OCI-LY1 (cell line): ENCODE data around the gene NOD1.
A peak's percentile ranks its signal among the peaks of the same experiment; 100 is the strongest.
"Not testable (repeated sequence)": the region's sequence is repeated elsewhere in the genome, so short reads cannot be mapped to it uniquely, and the experiment has no call there.

ENCODE experiments used
- H2AFZ ChIP-seq: fragments of 200-600 bp; sonication (generic), shearing (Covaris generic); 2 replicates; pipeline ENCODE4 v1.6.0; 2014; ENCODE audit warnings: antibody characterized with exemption, mild to moderate bottlenecking, low read length
- H3F3A ChIP-seq: fragments of 200-600 bp; sonication (generic), shearing (Covaris generic); 2 replicates; pipeline ENCODE4 v1.6.0; 2014; ENCODE audit warnings: mild to moderate bottlenecking, antibody characterized with exemption, low read length, moderate library complexity; ENCODE audit not compliant: insufficient read depth
- H3K27ac ChIP-seq: fragments of 200-600 bp; sonication (generic); 2 replicates; pipeline ENCODE4 v1.5.1; 2014; ENCODE audit warnings: low read length, mixed run types, mild to moderate bottlenecking, low read depth; ENCODE audit not compliant: poor library complexity, severe bottlenecking
- H3K27me3 ChIP-seq: fragments of 200-600 bp; sonication (generic); 2 replicates; pipeline ENCODE4 v1.6.0; 2014; ENCODE audit warnings: antibody characterized with exemption, mild to moderate bottlenecking, low read length, moderate library complexity; ENCODE audit not compliant: insufficient read depth
- H3K36me3 ChIP-seq: fragments of 200-600 bp; sonication (generic); 2 replicates; pipeline ENCODE4 v1.6.1; 2014; ENCODE audit warnings: mild to moderate bottlenecking, antibody characterized with exemption, low read length, moderate library complexity, mixed read lengths; ENCODE audit not compliant: insufficient read depth
- H3K4me1 ChIP-seq: fragments of 200-600 bp; sonication (generic); 2 replicates; pipeline ENCODE4 v1.5.1; 2014; ENCODE audit warnings: mild to moderate bottlenecking, low read length, moderate library complexity; ENCODE audit not compliant: insufficient read depth, severe bottlenecking
- H3K4me2 ChIP-seq: fragments of 200-600 bp; sonication (generic), shearing (Covaris generic); 2 replicates; pipeline ENCODE4 v1.6.1; 2014; ENCODE audit warnings: low read length
- H3K4me3 ChIP-seq: fragments of 200-600 bp; sonication (generic); 2 replicates; pipeline ENCODE4 v1.5.1; 2014; ENCODE audit warnings: low read length, low read depth, mild to moderate bottlenecking, mixed read lengths; ENCODE audit not compliant: poor library complexity, severe bottlenecking
- H3K79me2 ChIP-seq: fragments of 200-600 bp; shearing (Covaris generic); 2 replicates; pipeline ENCODE4 v1.6.1; 2016; ENCODE audit warnings: mixed run types, low read length, mixed read lengths; ENCODE audit not compliant: insufficient read depth
- H3K9ac ChIP-seq: fragments of 200-600 bp; sonication (generic), shearing (Covaris generic); 2 replicates; pipeline ENCODE4 v1.6.1; 2014; ENCODE audit warnings: mild to moderate bottlenecking, low read length, mixed read lengths
- H3K9me2 ChIP-seq: fragments of 200-600 bp; sonication (generic), shearing (Covaris generic); 2 replicates; pipeline ENCODE4 v1.6.1; 2014; ENCODE audit warnings: low read depth, mild to moderate bottlenecking, low read length, mixed read lengths
- H3K9me3 ChIP-seq: fragments of 200-600 bp; shearing (Covaris generic); 2 replicates; pipeline ENCODE4 v1.6.1; 2014; ENCODE audit warnings: low read length, mixed read lengths
- H4K20me1 ChIP-seq: fragments of 200-600 bp; sonication (generic), shearing (Covaris generic); 2 replicates; pipeline ENCODE4 v1.6.0; 2016; ENCODE audit warnings: mild to moderate bottlenecking, low read length; ENCODE audit not compliant: insufficient read depth
- EZH2 ChIP-seq: fragments of 200-600 bp; sonication (generic), shearing (Covaris generic); IDR thresholded peaks from 2 replicates; pipeline ENCODE4 v1.8.0; 2017; ENCODE audit warnings: borderline replicate concordance, mixed run types, mild to moderate bottlenecking, antibody characterized with exemption, low read length, moderate library complexity, mixed read lengths
- TF ChIP-seq, protein P1 (sequence below): fragments of 200-600 bp; sonication (generic), shearing (Covaris generic); IDR thresholded peaks from 2 replicates; pipeline ENCODE4 v1.5.1; 2017; ENCODE audit warnings: mild to moderate bottlenecking, antibody characterized with exemption, low read length, moderate library complexity, mixed read lengths

Gene NOD1

GRCh38 chr7:30478349-30479201, at the start of gene NOD1:
Gene NOD1, minus strand, starts transcription at chr7:30478784. Its CDS starts 21,863 bp downstream, at chr7:30456921.
- Histone ChIP-seq H3K9ac (peak within 1 kb of the TSS; percentile 66), H3K79me2 (no peaks in the 10 kb centered on the region), H3F3A (no peaks in the 10 kb centered on the region), H3K4me2 (peak within 1 kb of the TSS; percentile 73), H3K9me2 (no peaks in the 10 kb centered on the region), H2AFZ (peak within 1 kb of the TSS; percentile 9; the same call in 1 of the 2 replicates), H3K4me1 (peaks cover 28% of the 10 kb centered on the region), H3K4me3 (peak within 1 kb of the TSS; percentile 67), H4K20me1 (no peaks in the 10 kb centered on the region), H3K9me3 (no peaks in the 10 kb centered on the region), H3K36me3 (no peaks in the 10 kb centered on the region; the same call in 1 of the 2 replicates), H3K27ac (no peak within 1 kb of the TSS), H3K27me3 (no peaks in the 10 kb centered on the region)
- TF ChIP-seq EZH2: no peak
- TF ChIP-seq, protein P1, sequence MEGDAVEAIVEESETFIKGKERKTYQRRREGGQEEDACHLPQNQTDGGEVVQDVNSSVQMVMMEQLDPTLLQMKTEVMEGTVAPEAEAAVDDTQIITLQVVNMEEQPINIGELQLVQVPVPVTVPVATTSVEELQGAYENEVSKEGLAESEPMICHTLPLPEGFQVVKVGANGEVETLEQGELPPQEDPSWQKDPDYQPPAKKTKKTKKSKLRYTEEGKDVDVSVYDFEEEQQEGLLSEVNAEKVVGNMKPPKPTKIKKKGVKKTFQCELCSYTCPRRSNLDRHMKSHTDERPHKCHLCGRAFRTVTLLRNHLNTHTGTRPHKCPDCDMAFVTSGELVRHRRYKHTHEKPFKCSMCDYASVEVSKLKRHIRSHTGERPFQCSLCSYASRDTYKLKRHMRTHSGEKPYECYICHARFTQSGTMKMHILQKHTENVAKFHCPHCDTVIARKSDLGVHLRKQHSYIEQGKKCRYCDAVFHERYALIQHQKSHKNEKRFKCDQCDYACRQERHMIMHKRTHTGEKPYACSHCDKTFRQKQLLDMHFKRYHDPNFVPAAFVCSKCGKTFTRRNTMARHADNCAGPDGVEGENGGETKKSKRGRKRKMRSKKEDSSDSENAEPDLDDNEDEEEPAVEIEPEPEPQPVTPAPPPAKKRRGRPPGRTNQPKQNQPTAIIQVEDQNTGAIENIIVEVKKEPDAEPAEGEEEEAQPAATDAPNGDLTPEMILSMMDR: no peak

- H3F3A ChIP-seq, H3K4me1 ChIP-seq, H3K79me2 ChIP-seq, H3K36me3 ChIP-seq, H3K27me3 ChIP-seq, H3K9me2 ChIP-seq, H3K4me2 ChIP-seq, H3K27ac ChIP-seq, H4K20me1 ChIP-seq, H3K9ac ChIP-seq, H3K9me3 ChIP-seq, H2AFZ ChIP-seq, H3K4me3 ChIP-seq: not testable (repeated sequence)
Observed at GRCh38 chr7:30527297-30527696, 48.7 kb upstream of the NOD1 start.

DNA sequence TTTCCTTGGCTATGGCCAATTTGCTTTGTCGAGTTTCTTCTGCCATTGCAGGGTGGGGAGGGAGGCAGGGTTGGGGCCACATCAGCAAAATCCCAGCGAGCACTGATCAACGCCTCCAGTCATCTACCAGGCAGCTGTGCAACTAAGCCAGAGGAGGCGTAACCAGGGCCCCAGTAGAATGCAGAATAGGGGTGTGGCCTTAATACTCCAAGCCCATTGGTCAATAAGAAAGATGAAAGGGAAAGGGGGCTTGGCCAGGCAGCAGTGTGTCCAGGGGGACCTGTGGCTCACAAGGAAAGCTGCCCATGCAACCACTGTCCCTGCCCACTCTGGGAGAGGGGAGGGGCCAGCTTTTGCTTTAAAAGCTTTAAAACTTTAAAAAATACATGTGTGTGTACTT, 47.6 kb upstream of the NOD1 start:
- H3K79me2 ChIP-seq: no peaks in the 10 kb centered on the region
- H3K27me3 ChIP-seq: no peaks in the 10 kb centered on the region
- no peak overlapping the region for H3K4me2 ChIP-seq
- no peak overlapping the region for H3K9ac ChIP-seq
- no peak overlapping the region for H2AFZ ChIP-seq
- TF ChIP-seq, protein P1: no peak
- TF ChIP-seq EZH2: no peak
- H3K4me3 ChIP-seq: no peak overlapping the region
- no peaks in the 10 kb centered on the region for H4K20me1 ChIP-seq
- H3K9me2 ChIP-seq: no peaks in the 10 kb centered on the region
- no peak overlapping the region for H3K27ac ChIP-seq
- H3K4me1 ChIP-seq: no peaks in the 10 kb centered on the region
- no peaks in the 10 kb centered on the region for H3F3A ChIP-seq
- no peaks in the 10 kb centered on the region for H3K36me3 ChIP-seq
- H3K9me3 ChIP-seq: no peaks in the 10 kb centered on the region

DNA sequence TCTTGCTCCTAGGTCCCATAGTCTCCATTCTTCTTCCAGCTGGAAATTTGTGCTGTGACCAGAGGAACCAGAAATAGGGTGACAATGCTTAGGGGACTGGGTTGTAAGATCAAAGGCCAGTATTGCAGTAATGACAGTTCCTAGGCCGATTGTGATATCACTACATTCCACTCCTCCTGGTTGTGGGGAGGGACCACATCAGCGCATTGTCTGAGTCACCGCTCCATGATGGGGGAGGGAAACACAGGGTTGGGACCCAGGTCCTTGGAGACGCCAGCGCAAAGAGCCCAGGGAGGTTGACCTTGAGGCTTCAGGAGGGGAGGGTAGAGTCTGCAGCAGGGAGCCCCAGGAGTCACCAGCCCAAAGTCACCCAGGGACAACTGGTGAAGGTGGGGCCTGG, 46.8 kb upstream of the NOD1 start:
- H3K27ac ChIP-seq: no peak overlapping the region
- no peak overlapping the region for H3K4me3 ChIP-seq
- TF ChIP-seq, protein P1: no peak
- no peak for TF ChIP-seq EZH2
- H3K4me2 ChIP-seq: no peak overlapping the region
- H3F3A ChIP-seq: no peaks in the 10 kb centered on the region
- no peaks in the 10 kb centered on the region for H3K36me3 ChIP-seq
- H3K27me3 ChIP-seq: no peaks in the 10 kb centered on the region
- H3K4me1 ChIP-seq: no peaks in the 10 kb centered on the region
- H3K9me3 ChIP-seq: no peaks in the 10 kb centered on the region
- no peaks in the 10 kb centered on the region for H3K79me2 ChIP-seq
- H3K9ac ChIP-seq: no peak overlapping the region
- no peaks in the 10 kb centered on the region for H4K20me1 ChIP-seq
- no peak overlapping the region for H2AFZ ChIP-seq
- no peaks in the 10 kb centered on the region for H3K9me2 ChIP-seq
